ENCODE data around the gene TNS3. TPM values are rescaled to one million over a fixed set of nuclear protein-coding genes. Genes with fewer than 3 reads are reported as not detected.

Gene TNS3
- total and polyA plus RNA-seq, 3 experiments from 2014 or later: 1.4 to 1.5 TPM; not detected in 1

DNA sequence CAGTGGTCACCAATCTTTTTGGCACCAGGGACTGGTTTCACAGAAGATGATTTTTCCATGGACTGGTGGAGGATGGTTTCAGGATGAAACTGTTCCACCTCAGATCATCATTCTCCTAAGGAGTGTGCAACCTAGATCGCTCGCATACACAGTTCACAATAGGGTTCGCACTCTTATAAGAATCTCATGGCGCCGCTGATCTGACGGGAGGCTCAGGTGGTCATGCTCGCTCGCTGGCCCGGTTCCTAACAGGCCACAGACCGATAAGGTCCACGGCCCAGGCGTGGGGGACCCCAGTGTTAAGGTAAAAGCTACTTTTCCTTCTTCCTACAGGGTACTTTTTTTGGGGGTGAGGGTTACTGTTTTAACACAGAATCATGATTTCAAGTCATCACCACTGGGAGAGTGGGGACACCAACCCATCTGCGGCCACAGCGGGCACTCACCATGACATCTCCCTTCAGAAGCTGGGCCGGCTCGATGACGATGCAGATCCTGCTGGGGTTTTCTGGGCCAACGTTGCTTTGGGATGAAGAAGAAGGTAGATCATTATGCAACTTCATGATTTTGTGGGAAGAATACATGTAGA lies 170.5 kb downstream of the TNS3 start:
- H3K4me3 Mint-ChIP-seq: no peak overlapping the region
- Histone ChIP-seq H3K27ac (ENCODE audit: low read depth, low read length) (no peak overlapping the region), H3K36me3 (ENCODE audit: insufficient read depth, low read length) (no peaks in the 10 kb centered on the region), H3K4me3 (ENCODE audit: low read length) (no peak overlapping the region), H3K27me3 (ENCODE audit: insufficient read depth, low read length, poor library complexity, severe bottlenecking) (no peaks in the 10 kb centered on the region), H3K4me1 (ENCODE audit: insufficient read depth, low read length) (no peaks in the 10 kb centered on the region), H3K9me3 (ENCODE audit: low read length) (no peaks in the 10 kb centered on the region)
- no peaks in the 10 kb centered on the region for H3K36me3 Mint-ChIP-seq
- no peak for DNase-seq
- H3K27me3 Mint-ChIP-seq: peaks cover 0 to 3% of the 10 kb centered on the region in 2 donors
- no peak overlapping the region for H3K27ac Mint-ChIP-seq
- ChIA-PET POLR2A (no interaction called here), CTCF (no interaction called here)
- H3K9me3 Mint-ChIP-seq: peaks cover 0 to 4% (median 1%) of the 10 kb centered on the region in 5 donors
- no peaks in the 10 kb centered on the region for H3K4me1 Mint-ChIP-seq

DNA sequence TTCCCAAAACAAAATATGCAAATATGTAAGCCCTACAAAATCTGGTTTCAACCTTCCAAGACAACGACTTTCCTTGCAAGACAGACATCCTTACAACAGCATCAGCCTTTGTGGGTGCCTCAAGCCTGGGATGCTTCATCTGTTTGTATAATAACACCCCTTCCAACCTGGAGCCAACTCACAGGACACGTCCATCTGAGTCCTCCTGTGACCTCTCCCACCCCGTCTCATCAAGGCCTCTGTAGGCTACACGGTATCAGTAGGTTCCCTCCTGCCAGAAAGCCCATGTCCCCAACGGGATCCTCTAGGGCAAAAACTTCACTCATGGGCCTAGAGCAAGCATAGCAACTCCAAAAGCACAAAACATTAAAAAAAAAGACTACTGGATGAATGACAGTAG lies 173.2 kb downstream of the TNS3 start:
- Mint-ChIP-seq H3K4me1 (no peaks in the 10 kb centered on the region), H3K27ac (no peak overlapping the region), H3K4me3 (peak overlapping the region in 1 of 7 donors; percentile 40), H3K27me3 (peaks cover 0 to 3% of the 10 kb centered on the region in 2 donors), H3K9me3 (peaks cover 0 to 2% (median 0%) of the 10 kb centered on the region in 5 donors), H3K36me3 (no peaks in the 10 kb centered on the region)
- H3K27me3 ChIP-seq (ENCODE audit: insufficient read depth, low read length, poor library complexity, severe bottlenecking): no peaks in the 10 kb centered on the region
- no peak overlapping the region for H3K27ac ChIP-seq (ENCODE audit: low read depth, low read length)
- ChIA-PET CTCF (no interaction called here), POLR2A (no interaction called here)
- no peaks in the 10 kb centered on the region for H3K4me1 ChIP-seq (ENCODE audit: insufficient read depth, low read length)
- DNase-seq: no peak
- no peaks in the 10 kb centered on the region for H3K36me3 ChIP-seq (ENCODE audit: insufficient read depth, low read length)
- no peak overlapping the region for H3K4me3 ChIP-seq (ENCODE audit: low read length)
- no peaks in the 10 kb centered on the region for H3K9me3 ChIP-seq (ENCODE audit: low read length)

DNA sequence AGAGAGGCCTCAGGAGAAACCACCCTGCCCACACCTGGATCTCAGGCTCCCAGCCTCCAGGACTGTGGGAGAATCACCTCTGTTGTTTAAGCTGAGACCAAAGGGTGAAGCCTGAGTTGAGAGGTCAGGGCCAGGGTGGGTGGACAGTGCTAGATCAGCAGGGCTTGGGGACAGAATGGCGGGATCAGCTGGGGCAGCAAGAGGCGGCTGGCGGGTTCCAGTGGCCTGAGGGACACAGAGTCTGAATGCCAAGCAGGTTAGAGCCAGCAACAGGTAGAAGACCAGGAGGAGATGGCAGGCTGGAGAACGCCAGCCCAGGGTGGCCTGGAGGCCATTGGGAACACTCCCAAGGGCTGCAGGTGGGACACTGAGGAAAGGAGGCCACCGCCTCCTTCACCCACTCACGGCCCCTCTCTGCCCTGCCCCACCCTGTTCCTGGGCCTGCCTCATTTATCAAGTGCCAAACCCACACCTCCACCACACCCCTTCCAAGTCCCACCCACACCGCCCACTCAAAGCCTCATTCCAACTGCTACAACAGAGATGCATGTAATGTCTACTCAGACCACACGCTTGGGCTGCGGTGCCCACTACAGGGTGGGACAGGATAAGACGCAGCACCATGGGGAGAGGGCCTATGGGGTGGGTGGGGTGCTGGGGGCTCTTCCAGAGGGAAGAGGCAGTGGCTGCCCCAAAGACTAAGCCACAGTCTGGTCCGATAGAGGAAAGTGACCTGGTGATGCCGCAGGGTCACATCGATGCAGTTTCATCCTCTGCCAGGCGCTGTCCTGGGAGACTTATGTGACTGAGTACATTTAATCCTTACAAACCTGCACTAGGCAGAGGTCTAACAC lies 173.9 kb downstream of the TNS3 start:
- ChIA-PET CTCF (no interaction called here), POLR2A (no interaction called here)
- peaks cover 0 to 3% of the 10 kb centered on the region in 2 donors for H3K27me3 Mint-ChIP-seq
- DNase-seq: no peak
- Histone ChIP-seq H3K36me3 (ENCODE audit: insufficient read depth, low read length) (no peaks in the 10 kb centered on the region), H3K27ac (ENCODE audit: low read depth, low read length) (no peak overlapping the region), H3K9me3 (ENCODE audit: low read length) (no peaks in the 10 kb centered on the region), H3K27me3 (ENCODE audit: insufficient read depth, low read length, poor library complexity, severe bottlenecking) (no peaks in the 10 kb centered on the region), H3K4me3 (ENCODE audit: low read length) (no peak overlapping the region), H3K4me1 (ENCODE audit: insufficient read depth, low read length) (no peaks in the 10 kb centered on the region)
- H3K36me3 Mint-ChIP-seq: no peaks in the 10 kb centered on the region
- no peak overlapping the region for H3K4me3 Mint-ChIP-seq
- no peaks in the 10 kb centered on the region for H3K4me1 Mint-ChIP-seq
- peaks cover 0 to 2% (median 0%) of the 10 kb centered on the region in 5 donors for H3K9me3 Mint-ChIP-seq
- H3K27ac Mint-ChIP-seq: no peak overlapping the region

DNA sequence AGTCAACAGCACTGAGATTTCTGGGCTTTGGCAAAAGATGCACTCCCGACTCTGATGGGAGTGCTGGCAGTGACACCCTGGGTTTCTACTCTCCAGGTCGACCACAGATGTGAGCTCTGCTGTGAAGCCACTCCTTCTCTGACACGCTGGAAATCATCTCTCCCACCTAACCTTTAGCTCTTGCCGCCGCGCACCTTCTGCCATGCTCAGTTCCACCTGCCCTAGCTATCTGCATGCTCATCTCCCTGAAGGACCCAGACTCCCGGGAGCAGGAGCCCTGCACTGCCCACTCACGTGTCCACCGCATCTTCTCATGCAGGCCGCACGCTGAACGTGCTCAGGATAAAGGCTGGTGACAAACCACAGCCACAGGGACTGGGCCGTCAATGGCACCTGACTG lies 174.8 kb downstream of the TNS3 start:
- no peak overlapping the region for H3K4me3 ChIP-seq (ENCODE audit: low read length)
- H3K27me3 ChIP-seq (ENCODE audit: insufficient read depth, low read length, poor library complexity, severe bottlenecking): no peaks in the 10 kb centered on the region
- no peaks in the 10 kb centered on the region for H3K4me1 ChIP-seq (ENCODE audit: insufficient read depth, low read length)
- H3K27ac ChIP-seq (ENCODE audit: low read depth, low read length): no peak overlapping the region
- H3K36me3 ChIP-seq (ENCODE audit: insufficient read depth, low read length): no peaks in the 10 kb centered on the region
- Mint-ChIP-seq H3K4me1 (no peaks in the 10 kb centered on the region), H3K27me3 (peaks cover 0 to 3% of the 10 kb centered on the region in 2 donors), H3K27ac (no peak overlapping the region), H3K9me3 (peaks cover 0 to 2% (median 0%) of the 10 kb centered on the region in 5 donors), H3K36me3 (no peaks in the 10 kb centered on the region), H3K4me3 (no peak overlapping the region)
- no peak for DNase-seq
- ChIA-PET CTCF (no interaction called here), POLR2A (no interaction called here)
- no peaks in the 10 kb centered on the region for H3K9me3 ChIP-seq (ENCODE audit: low read length)

DNA sequence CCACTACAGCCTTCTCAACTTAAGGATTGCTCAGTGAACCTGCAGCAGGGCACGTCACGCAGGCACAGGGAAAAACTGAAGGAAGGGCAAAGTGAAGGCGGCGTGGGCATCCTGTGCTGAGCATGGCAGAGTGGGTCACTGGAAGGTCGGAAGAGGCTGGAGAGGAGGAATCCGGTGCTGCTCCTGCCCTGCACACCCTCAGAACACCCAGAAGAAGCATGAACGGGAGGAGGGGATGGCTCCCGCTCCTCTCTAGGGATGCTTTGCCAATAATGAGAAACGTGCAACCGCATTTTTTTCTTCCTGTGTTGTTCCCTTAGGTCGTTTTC lies 175.1 kb downstream of the TNS3 start:
- H3K4me3 Mint-ChIP-seq: no peak overlapping the region
- no peaks in the 10 kb centered on the region for H3K36me3 Mint-ChIP-seq
- DNase-seq: no peak
- no peaks in the 10 kb centered on the region for H3K36me3 ChIP-seq (ENCODE audit: insufficient read depth, low read length)
- peaks cover 0 to 2% (median 0%) of the 10 kb centered on the region in 5 donors for H3K9me3 Mint-ChIP-seq
- no peaks in the 10 kb centered on the region for H3K4me1 Mint-ChIP-seq
- H3K27me3 Mint-ChIP-seq: peaks cover 0 to 3% of the 10 kb centered on the region in 2 donors
- H3K4me3 ChIP-seq (ENCODE audit: low read length): no peak overlapping the region
- ChIA-PET CTCF (no interaction called here), POLR2A (no interaction called here)
- no peaks in the 10 kb centered on the region for H3K27me3 ChIP-seq (ENCODE audit: insufficient read depth, low read length, poor library complexity, severe bottlenecking)
- H3K27ac Mint-ChIP-seq: no peak overlapping the region
- H3K4me1 ChIP-seq (ENCODE audit: insufficient read depth, low read length): no peaks in the 10 kb centered on the region
- H3K27ac ChIP-seq (ENCODE audit: low read depth, low read length): no peak overlapping the region
- no peaks in the 10 kb centered on the region for H3K9me3 ChIP-seq (ENCODE audit: low read length)

DNA sequence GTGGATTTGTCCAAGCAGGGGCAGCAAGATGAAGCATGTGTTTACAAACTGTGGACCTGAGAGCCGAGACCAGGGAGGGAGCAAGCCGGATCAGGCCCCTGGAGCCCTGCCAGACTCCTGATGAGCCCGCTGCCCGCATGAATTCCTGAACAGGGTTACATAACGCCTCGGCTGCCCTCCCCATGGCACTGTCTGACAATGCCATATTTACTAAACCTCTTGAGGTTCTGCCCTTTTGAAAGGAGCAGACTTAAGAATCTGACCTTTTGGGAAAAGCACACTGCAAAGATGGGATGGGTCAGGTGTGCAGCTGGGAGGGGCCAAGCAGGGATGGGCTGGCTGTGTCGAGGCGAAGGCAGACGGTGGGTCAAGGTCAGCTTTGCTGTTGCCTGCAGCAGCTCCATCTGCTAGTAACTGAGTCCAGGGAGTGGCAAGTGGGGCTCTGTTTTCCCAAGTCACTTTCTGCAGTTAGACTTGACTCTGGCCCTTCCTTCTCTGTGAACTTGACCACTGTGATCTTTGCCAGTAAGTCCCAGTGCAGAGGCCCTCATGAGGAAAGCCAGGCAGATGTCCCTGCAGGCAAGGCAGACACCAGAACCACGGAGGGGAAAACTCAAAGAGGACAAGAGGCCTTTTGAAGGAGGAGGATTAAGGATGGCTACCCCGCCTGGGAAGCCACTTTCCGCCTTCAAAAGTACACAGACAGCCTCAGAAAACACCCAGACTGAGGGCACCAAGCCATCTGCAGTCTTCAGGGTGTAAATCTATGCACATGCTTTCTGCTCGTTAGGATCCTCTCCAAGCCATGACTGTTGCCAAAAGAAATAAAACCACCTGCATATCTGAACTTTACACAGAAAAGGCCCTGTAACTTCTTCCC lies 175.8 kb downstream of the TNS3 start:
- Histone ChIP-seq H3K36me3 (ENCODE audit: insufficient read depth, low read length) (no peaks in the 10 kb centered on the region), H3K4me1 (ENCODE audit: insufficient read depth, low read length) (no peaks in the 10 kb centered on the region), H3K27ac (ENCODE audit: low read depth, low read length) (no peak overlapping the region), H3K27me3 (ENCODE audit: insufficient read depth, low read length, poor library complexity, severe bottlenecking) (no peaks in the 10 kb centered on the region), H3K9me3 (ENCODE audit: low read length) (no peaks in the 10 kb centered on the region), H3K4me3 (ENCODE audit: low read length) (no peak overlapping the region)
- Mint-ChIP-seq H3K36me3 (no peaks in the 10 kb centered on the region), H3K4me1 (no peaks in the 10 kb centered on the region), H3K9me3 (peaks cover 0 to 2% (median 0%) of the 10 kb centered on the region in 5 donors), H3K4me3 (no peak overlapping the region), H3K27me3 (peaks cover 0 to 3% of the 10 kb centered on the region in 2 donors), H3K27ac (no peak overlapping the region)
- DNase-seq: no peak
- CTCF ChIA-PET: no interaction called here
- POLR2A ChIA-PET: no interaction called here

DNA sequence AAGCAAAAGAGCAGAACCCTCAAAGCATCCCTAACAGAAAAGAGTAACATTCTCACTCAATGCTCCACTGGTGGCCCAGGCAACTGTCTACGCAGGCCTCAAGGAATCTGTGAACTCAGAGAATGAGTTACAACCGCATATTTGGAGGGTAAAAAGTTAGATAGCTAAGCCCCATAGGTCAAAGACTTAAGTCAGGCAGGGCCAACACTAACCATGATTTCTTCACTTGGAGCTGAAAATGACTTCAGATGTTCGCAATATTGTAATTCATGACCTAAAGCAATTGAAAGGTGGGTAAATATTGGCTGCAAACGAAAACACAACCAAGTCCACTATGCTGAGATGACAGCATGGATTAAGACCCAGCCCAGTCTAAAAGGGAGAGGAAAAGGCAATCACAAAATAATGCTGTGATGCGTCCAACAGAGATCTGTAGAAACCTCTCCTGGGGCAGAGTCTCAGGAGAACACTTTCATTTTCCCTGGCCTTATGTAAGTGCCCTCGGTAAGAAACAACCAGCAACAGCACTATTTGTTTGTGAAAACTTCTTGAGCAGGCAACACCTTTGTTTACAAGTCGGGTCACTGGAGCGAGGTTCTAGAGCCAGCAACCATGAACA lies 176.5 kb downstream of the TNS3 start:
- Mint-ChIP-seq H3K4me3 (no peak overlapping the region), H3K36me3 (no peaks in the 10 kb centered on the region), H3K27me3 (peaks cover 0 to 3% of the 10 kb centered on the region in 2 donors), H3K4me1 (no peaks in the 10 kb centered on the region), H3K9me3 (peaks cover 0 to 2% (median 0%) of the 10 kb centered on the region in 5 donors), H3K27ac (no peak overlapping the region)
- Histone ChIP-seq H3K27me3 (ENCODE audit: insufficient read depth, low read length, poor library complexity, severe bottlenecking) (no peaks in the 10 kb centered on the region), H3K27ac (ENCODE audit: low read depth, low read length) (no peak overlapping the region), H3K36me3 (ENCODE audit: insufficient read depth, low read length) (no peaks in the 10 kb centered on the region), H3K4me1 (ENCODE audit: insufficient read depth, low read length) (no peaks in the 10 kb centered on the region), H3K4me3 (ENCODE audit: low read length) (no peak overlapping the region), H3K9me3 (ENCODE audit: low read length) (no peaks in the 10 kb centered on the region)
- ChIA-PET CTCF (no interaction called here), POLR2A (no interaction called here)
- no peak for DNase-seq

DNA sequence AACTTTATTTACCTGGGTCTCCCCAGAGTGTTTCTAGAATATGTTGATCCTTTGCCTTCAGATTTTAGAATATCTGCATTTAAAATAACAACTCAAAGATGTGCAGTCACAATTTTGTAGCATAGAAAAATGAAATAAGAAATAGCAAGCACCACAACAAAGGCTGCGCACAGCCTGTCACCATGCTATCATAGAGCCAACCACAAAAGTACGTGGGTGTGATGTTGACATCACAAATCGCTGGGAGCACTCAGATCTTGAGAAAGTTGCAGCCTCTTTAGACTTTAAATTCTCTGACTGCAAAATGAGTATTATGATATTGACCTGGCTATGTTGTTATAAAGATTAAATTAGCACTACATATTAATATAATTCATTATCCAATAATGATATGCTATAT lies 177.9 kb downstream of the TNS3 start:
- CTCF ChIA-PET: no interaction called here
- H3K9me3 Mint-ChIP-seq: peaks cover 0 to 3% (median 2%) of the 10 kb centered on the region in 5 donors

More for the DNA sequence above, 177.9 kb downstream of the TNS3 start:
- H3K36me3 Mint-ChIP-seq: no peaks in the 10 kb centered on the region
- POLR2A ChIA-PET: no interaction called here
- peak in 1 of 5 donors; percentile 14 for DNase-seq
- no peaks in the 10 kb centered on the region for H3K4me1 ChIP-seq (ENCODE audit: insufficient read depth, low read length)
- H3K4me3 Mint-ChIP-seq: no peak overlapping the region
- H3K27me3 Mint-ChIP-seq: peaks cover 0 to 3% of the 10 kb centered on the region in 2 donors
- H3K27me3 ChIP-seq (ENCODE audit: insufficient read depth, low read length, poor library complexity, severe bottlenecking): no peaks in the 10 kb centered on the region
- no peak overlapping the region for H3K4me3 ChIP-seq (ENCODE audit: low read length)
- H3K4me1 Mint-ChIP-seq: no peaks in the 10 kb centered on the region
- no peak overlapping the region for H3K27ac Mint-ChIP-seq
- H3K36me3 ChIP-seq (ENCODE audit: insufficient read depth, low read length): no peaks in the 10 kb centered on the region
- H3K9me3 ChIP-seq (ENCODE audit: low read length): no peaks in the 10 kb centered on the region
- no peak overlapping the region for H3K27ac ChIP-seq (ENCODE audit: low read depth, low read length)

Measured in CD8-positive, alpha-beta memory T cell (primary cell).